Liver (tissue), 9 donors: Measurements from ENCODE around the gene RASSF3. TPM values are rescaled to one million over a fixed set of nuclear protein-coding genes. Genes with fewer than 3 reads are reported as not detected.

ENCODE experiments used
- DNase-seq: peaks from one replicate; pipeline ENCODE4 v3.0.0-alpha.2; 2017; ENCODE audit warnings: low spot score
- H3K27ac ChIP-seq, 2 donors: one replicate each; pipeline ENCODE4 v1.7.0; 2013; ENCODE audit warnings: inconsistent platforms in 2 of 2, low read length in 2 of 2, control low read depth in 1 of 2, low read depth in 1 of 2, mild to moderate bottlenecking in 1 of 2
- H3K27me3 ChIP-seq, 4 donors: one replicate each; pipeline versions ENCODE4 v1.6.1 to v1.7.0; 2013; ENCODE audit warnings: low read length in 3 of 4, inconsistent platforms in 1 of 4, mild to moderate bottlenecking in 1 of 4, moderate library complexity in 1 of 4; ENCODE audit not compliant: control insufficient read depth in 4 of 4, insufficient read depth in 4 of 4
- H3K36me3 ChIP-seq, 4 donors: one replicate each; pipeline versions ENCODE4 v1.6.1 to v1.7.0; 2013; ENCODE audit warnings: low read length in 3 of 4, mild to moderate bottlenecking in 3 of 4, low read depth in 1 of 4, moderate library complexity in 1 of 4; ENCODE audit not compliant: control insufficient read depth in 4 of 4, insufficient read depth in 3 of 4
- H3K4me1 ChIP-seq, 4 donors: one replicate each; pipeline versions ENCODE4 v1.6.1 to v1.7.0; 2013; ENCODE audit warnings: low read length in 3 of 4, mild to moderate bottlenecking in 3 of 4, moderate library complexity in 1 of 4; ENCODE audit not compliant: control insufficient read depth in 4 of 4, insufficient read depth in 4 of 4
- H3K4me3 ChIP-seq, 3 donors: one replicate each; pipeline versions ENCODE4 v1.6.1 to v1.7.0; 2013; ENCODE audit warnings: low read length in 3 of 3, control low read depth in 1 of 3, low read depth in 1 of 3, mild to moderate bottlenecking in 1 of 3
- H3K9ac ChIP-seq, 2 donors: one replicate each; pipeline ENCODE4 v1.7.0; 2013; ENCODE audit warnings: low read length in 2 of 2, mild to moderate bottlenecking in 2 of 2, moderate library complexity in 2 of 2, control low read depth in 1 of 2, low read depth in 1 of 2
- H3K9me3 ChIP-seq, 4 donors: one replicate each; pipeline versions ENCODE4 v1.6.1 to v1.7.0; 2013; ENCODE audit warnings: low read length in 3 of 4; ENCODE audit not compliant: control insufficient read depth in 4 of 4
- EGR1 ChIP-seq, 2 donors: IDR thresholded peaks; 2 replicates each; pipeline ENCODE4 v1.6.1; 2016 to 2018; ENCODE audit warnings: antibody characterized with exemption in 2 of 2, low read depth in 2 of 2
- FOXA1 ChIP-seq: IDR thresholded peaks from 2 replicates; pipeline ENCODE4 v1.6.1; 2016; ENCODE audit warnings: antibody characterized with exemption
- FOXA2 ChIP-seq: IDR thresholded peaks from 2 replicates; pipeline ENCODE4 v1.6.1; 2016; ENCODE audit warnings: antibody characterized with exemption
- GABPA ChIP-seq, 2 donors: IDR thresholded peaks in 1 of 2; conservative IDR thresholded peaks in 1 of 2; 2 replicates each; pipeline ENCODE4 v1.6.1; 2016; ENCODE audit warnings: antibody characterized with exemption in 2 of 2, mild to moderate bottlenecking in 1 of 2, moderate library complexity in 1 of 2
- HNF4A ChIP-seq, 2 donors: conservative IDR thresholded peaks; 2 replicates each; pipeline ENCODE4 v1.6.1; 2016; ENCODE audit warnings: antibody characterized with exemption in 2 of 2, mild to moderate bottlenecking in 2 of 2
- HNF4G ChIP-seq: IDR thresholded peaks from 2 replicates; pipeline ENCODE4 v1.6.1; 2016; ENCODE audit warnings: antibody characterized with exemption
- JUND ChIP-seq, 2 donors: IDR thresholded peaks; 2 replicates each; pipeline ENCODE4 v1.6.1; 2016; ENCODE audit warnings: antibody characterized with exemption in 2 of 2
- NR2F2 ChIP-seq: IDR thresholded peaks from 2 replicates; pipeline ENCODE4 v1.6.1; 2016; ENCODE audit warnings: antibody characterized with exemption
- RAD21 ChIP-seq, 2 donors: IDR thresholded peaks; 2 replicates each; pipeline ENCODE4 v1.6.1; 2016; ENCODE audit warnings: antibody characterized with exemption in 2 of 2, mild to moderate bottlenecking in 2 of 2
- RXRA ChIP-seq, 2 donors: IDR thresholded peaks; 2 replicates each; pipeline ENCODE4 v1.6.1; 2017 to 2018; ENCODE audit warnings: antibody characterized with exemption in 2 of 2, mild to moderate bottlenecking in 1 of 2
- SP1 ChIP-seq: IDR thresholded peaks from 2 replicates; pipeline ENCODE4 v1.6.1; 2018; ENCODE audit warnings: antibody characterized with exemption, mild to moderate bottlenecking
- TAF1 ChIP-seq: conservative IDR thresholded peaks from 2 replicates; pipeline ENCODE4 v1.6.1; 2016; ENCODE audit warnings: antibody characterized with exemption, mild to moderate bottlenecking
- YY1 ChIP-seq: IDR thresholded peaks from 2 replicates; pipeline ENCODE4 v1.6.1; 2016; ENCODE audit warnings: antibody characterized with exemption, mild to moderate bottlenecking
- whole genome bisulfite sequencing: extraction: QIAGEN DNeasy Blood & Tissue Kit; methylation state at CpG from one replicate; pipeline ENCODE4 v1.1.7; 2013; 5-methylcytosine and 5-hydroxymethylcytosine counted together
- polyA plus RNA-seq, 2 donors: library from polyadenylated mRNA; stranded (reverse) in 1 of 2; unstranded in 1 of 2; fragments of 200-250 nt in 1 of 2; fragments of >200 nt in 1 of 2; fragmentation: Nextera tagmentation in 1 of 2; extraction: Ambion mirVana in 1 of 2; gene quantifications; one replicate each; pipeline versions ENCODE4 v1.2.1 to v1.2.3, GENCODE V29; 2013 to 2015
- total RNA-seq, 2 donors: library from RNA; depleted of rRNA; stranded (reverse); fragments of >200 nt; gene quantifications; one replicate each; pipeline ENCODE4 v1.2.3, GENCODE V29; 2014
- TF ChIP-seq, protein P1 (sequence below): fragments of 150-350 bp; IDR thresholded peaks from 2 replicates; pipeline ENCODE4 v1.5.1; 2017; ENCODE audit warnings: improper control_type of control experiment, low read depth, low read length; ENCODE audit not compliant: missing input control
- TF ChIP-seq, protein P2 (sequence below): IDR thresholded peaks from 2 replicates; pipeline ENCODE4 v1.6.1; 2016; ENCODE audit warnings: antibody characterized with exemption
- TF ChIP-seq, protein P3 (sequence below): IDR thresholded peaks from 2 replicates; pipeline ENCODE4 v1.6.1; 2016; ENCODE audit warnings: antibody characterized with exemption, mild to moderate bottlenecking
- TF ChIP-seq, protein P4 (sequence below): IDR thresholded peaks from 2 replicates; pipeline ENCODE4 v1.6.1; 2016; ENCODE audit warnings: antibody characterized with exemption
- TF ChIP-seq, protein P5 (sequence below): IDR thresholded peaks from 2 replicates; pipeline ENCODE4 v1.6.1; 2016; ENCODE audit warnings: antibody characterized with exemption
- donor health status: healthy.
- donor health status: healthy.
- donor health status: healthy.
- donor health status: healthy.
- donor health status: healthy.

The RASSF3 gene
- total and polyA plus RNA-seq, 4 donors = 2.2 to 9.1 (median 5.6) TPM

DNA sequence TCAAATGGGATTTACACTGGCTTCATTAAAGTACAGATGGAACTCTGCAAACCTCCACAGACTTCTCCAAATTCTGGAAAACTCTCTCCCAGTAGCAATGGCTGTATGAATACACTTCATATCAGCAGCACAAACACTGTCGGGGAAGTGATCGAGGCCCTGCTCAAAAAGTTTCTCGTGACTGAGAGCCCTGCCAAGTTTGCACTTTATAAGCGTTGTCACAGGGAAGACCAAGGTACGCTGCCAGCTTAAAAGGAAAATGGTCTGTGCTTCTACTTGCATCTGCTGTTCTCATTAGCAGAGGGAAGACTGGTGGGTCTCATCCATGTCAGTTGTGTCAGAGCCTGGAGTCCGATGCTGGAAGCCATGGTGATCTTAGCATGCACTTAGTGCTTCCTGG lies 77.9 kb downstream of the RASSF3 start:
- TF ChIP-seq HNF4G (no peak), SP1 (no peak), JUND (IDR thresholded peaks at IDR 0.05) (no peak), TAF1 (no peak), GABPA (IDR thresholded peaks at IDR 0.05 in 1 of 2, conservative IDR thresholded peaks at IDR 0.05 in 1 of 2) (no peak), NR2F2 (no peak), YY1 (no peak), RAD21 (IDR thresholded peaks at IDR 0.05) (no peak), FOXA2 (no peak), EGR1 (IDR thresholded peaks at IDR 0.05; ENCODE audit: low read depth in 2 of 2) (no peak), HNF4A (conservative IDR thresholded peaks at IDR 0.05) (no peak), FOXA1 (no peak), RXRA (IDR thresholded peaks at IDR 0.05) (no peak)
- TF ChIP-seq, protein P1, sequence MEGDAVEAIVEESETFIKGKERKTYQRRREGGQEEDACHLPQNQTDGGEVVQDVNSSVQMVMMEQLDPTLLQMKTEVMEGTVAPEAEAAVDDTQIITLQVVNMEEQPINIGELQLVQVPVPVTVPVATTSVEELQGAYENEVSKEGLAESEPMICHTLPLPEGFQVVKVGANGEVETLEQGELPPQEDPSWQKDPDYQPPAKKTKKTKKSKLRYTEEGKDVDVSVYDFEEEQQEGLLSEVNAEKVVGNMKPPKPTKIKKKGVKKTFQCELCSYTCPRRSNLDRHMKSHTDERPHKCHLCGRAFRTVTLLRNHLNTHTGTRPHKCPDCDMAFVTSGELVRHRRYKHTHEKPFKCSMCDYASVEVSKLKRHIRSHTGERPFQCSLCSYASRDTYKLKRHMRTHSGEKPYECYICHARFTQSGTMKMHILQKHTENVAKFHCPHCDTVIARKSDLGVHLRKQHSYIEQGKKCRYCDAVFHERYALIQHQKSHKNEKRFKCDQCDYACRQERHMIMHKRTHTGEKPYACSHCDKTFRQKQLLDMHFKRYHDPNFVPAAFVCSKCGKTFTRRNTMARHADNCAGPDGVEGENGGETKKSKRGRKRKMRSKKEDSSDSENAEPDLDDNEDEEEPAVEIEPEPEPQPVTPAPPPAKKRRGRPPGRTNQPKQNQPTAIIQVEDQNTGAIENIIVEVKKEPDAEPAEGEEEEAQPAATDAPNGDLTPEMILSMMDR = no peak
- TF ChIP-seq, protein P2, sequence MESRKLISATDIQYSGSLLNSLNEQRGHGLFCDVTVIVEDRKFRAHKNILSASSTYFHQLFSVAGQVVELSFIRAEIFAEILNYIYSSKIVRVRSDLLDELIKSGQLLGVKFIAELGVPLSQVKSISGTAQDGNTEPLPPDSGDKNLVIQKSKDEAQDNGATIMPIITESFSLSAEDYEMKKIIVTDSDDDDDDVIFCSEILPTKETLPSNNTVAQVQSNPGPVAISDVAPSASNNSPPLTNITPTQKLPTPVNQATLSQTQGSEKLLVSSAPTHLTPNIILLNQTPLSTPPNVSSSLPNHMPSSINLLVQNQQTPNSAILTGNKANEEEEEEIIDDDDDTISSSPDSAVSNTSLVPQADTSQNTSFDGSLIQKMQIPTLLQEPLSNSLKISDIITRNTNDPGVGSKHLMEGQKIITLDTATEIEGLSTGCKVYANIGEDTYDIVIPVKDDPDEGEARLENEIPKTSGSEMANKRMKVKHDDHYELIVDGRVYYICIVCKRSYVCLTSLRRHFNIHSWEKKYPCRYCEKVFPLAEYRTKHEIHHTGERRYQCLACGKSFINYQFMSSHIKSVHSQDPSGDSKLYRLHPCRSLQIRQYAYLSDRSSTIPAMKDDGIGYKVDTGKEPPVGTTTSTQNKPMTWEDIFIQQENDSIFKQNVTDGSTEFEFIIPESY = no peak
- TF ChIP-seq, protein P3, sequence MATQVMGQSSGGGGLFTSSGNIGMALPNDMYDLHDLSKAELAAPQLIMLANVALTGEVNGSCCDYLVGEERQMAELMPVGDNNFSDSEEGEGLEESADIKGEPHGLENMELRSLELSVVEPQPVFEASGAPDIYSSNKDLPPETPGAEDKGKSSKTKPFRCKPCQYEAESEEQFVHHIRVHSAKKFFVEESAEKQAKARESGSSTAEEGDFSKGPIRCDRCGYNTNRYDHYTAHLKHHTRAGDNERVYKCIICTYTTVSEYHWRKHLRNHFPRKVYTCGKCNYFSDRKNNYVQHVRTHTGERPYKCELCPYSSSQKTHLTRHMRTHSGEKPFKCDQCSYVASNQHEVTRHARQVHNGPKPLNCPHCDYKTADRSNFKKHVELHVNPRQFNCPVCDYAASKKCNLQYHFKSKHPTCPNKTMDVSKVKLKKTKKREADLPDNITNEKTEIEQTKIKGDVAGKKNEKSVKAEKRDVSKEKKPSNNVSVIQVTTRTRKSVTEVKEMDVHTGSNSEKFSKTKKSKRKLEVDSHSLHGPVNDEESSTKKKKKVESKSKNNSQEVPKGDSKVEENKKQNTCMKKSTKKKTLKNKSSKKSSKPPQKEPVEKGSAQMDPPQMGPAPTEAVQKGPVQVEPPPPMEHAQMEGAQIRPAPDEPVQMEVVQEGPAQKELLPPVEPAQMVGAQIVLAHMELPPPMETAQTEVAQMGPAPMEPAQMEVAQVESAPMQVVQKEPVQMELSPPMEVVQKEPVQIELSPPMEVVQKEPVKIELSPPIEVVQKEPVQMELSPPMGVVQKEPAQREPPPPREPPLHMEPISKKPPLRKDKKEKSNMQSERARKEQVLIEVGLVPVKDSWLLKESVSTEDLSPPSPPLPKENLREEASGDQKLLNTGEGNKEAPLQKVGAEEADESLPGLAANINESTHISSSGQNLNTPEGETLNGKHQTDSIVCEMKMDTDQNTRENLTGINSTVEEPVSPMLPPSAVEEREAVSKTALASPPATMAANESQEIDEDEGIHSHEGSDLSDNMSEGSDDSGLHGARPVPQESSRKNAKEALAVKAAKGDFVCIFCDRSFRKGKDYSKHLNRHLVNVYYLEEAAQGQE = no peak
- TF ChIP-seq, protein P4, sequence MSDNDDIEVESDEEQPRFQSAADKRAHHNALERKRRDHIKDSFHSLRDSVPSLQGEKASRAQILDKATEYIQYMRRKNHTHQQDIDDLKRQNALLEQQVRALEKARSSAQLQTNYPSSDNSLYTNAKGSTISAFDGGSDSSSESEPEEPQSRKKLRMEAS = no peak
- TF ChIP-seq, protein P5, sequence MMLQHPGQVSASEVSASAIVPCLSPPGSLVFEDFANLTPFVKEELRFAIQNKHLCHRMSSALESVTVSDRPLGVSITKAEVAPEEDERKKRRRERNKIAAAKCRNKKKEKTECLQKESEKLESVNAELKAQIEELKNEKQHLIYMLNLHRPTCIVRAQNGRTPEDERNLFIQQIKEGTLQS = no peak
- H3K27ac ChIP-seq = no peak overlapping the region
- no peak overlapping the region for H3K4me3 ChIP-seq
- peaks cover 0 to under 1% (median 0%) of the 10 kb centered on the region in 4 donors for H3K4me1 ChIP-seq
- H3K9ac ChIP-seq = no peak overlapping the region
- H3K36me3 ChIP-seq = peaks cover 0 to 2% (median 2%) of the 10 kb centered on the region in 4 donors
- H3K9me3 ChIP-seq = no peaks in the 10 kb centered on the region
- 83% methylated on average over 6 of the region's 6 CpGs for WGBS
- H3K27me3 ChIP-seq = no peaks in the 10 kb centered on the region
- no peak for DNase-seq
